HG02763 (cell line): ENCODE measurements around the gene CHEK2.
"Not testable (repeated sequence)": the region's sequence is repeated elsewhere in the genome, so short reads cannot be mapped to it uniquely, and the experiment has no call there.

Experiments
- ATAC-seq: cut with Tn5 transposase; IDR thresholded peaks from one replicate; pipeline ENCODE4 v1.9.1; 2021; ENCODE audit warnings: mild to moderate bottlenecking, moderate library complexity; ENCODE audit not compliant: unreplicated experiment

Gene CHEK2

GRCh38 chr22:28741785-28742561, at the start of gene CHEK2, which contains the start of gene HSCB:
CHEK2 (minus strand) TSS chr22:28741820; CDS start chr22:28734721, 7,099 bp downstream.
HSCB (plus strand) TSS chr22:28742039; CDS start chr22:28742096, 57 bp downstream.
- peak; percentile 92 for ATAC-seq

- ATAC-seq = no peak
Observed at GRCh38 chr22:28791124-28791523, 49.5 kb upstream of the CHEK2 start.

DNA sequence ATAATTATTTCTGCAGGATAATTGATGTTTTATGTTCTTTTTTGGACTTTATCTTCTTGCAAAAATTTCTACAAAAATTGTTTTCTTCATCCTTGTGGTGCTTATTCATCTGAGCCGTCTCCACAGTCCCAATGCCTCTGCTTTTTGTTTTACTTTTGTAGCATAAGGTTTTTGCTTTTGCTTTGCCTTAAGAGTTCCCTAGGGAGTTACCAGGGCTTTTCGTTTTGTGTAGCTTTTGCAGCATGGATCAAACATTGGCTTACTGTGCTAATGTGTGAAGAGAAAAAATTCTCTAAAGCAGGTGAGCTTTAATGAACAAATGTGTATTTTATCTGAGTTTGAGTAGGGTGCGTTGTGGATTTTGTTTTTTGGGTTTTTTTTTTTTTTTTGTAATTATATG, 47.0 kb upstream of the CHEK2 start:
- ATAC-seq = no peak

DNA sequence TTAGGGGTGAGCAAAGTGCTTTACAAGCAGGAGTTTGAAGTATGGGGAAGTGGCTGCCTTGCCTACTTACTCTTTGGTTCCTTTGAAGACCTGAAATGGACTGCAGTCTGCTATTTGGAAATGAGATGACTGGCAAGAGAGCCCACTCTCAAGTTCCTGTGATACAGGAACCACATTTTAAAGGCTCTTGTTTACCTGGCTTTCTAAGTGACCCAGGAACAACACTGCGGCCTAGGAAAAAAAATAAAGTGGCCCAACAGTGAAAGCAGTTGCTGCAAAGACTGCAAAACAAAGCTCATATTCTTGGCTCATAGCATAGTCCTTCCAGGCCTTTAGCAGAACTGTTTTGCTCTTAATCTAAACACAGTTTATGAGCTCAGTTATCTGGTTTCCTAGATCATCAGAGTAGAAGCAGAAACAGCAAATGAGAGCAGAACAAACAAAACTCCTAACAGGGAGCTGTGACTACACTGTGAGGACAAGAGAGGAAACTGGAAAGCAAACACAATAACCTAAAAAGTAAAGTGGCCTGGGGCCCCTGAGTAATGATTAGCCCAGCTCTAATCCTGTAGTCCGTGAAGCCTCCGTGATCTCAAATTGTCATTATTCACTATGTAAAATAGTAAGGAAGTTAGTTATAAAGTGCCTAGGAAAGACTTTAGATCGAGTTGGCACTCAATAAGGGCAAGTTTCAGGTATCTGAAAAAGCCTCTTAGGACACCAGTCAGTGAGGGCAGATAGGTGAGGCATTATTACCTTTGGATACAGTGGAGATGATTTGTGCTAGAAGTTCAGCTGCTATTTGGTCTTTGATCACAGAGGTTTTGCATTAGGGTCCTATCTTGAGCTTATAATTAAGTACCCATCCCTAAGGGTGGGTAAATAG, 42.4 kb upstream of the CHEK2 start:
- no peak for ATAC-seq

DNA sequence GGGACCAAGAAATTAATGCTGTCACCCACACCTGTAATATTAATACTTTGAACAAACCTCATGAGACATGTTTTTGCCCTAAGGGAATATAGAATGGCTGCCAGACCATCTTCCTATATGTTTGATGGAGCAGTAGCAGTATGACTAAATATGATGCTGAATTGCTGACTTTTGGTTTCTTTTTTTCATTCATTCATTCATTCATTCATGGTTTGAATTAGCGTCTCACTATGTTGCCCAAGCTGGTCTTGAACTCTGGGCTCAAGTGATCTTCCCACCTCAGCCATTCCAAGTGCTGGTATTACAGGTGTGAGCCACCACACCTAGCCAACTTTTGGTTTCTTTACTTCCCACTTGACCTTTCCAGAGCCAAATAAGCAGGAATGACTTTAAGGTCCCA, 38.7 kb upstream of the CHEK2 start:
- ATAC-seq = no peak

DNA sequence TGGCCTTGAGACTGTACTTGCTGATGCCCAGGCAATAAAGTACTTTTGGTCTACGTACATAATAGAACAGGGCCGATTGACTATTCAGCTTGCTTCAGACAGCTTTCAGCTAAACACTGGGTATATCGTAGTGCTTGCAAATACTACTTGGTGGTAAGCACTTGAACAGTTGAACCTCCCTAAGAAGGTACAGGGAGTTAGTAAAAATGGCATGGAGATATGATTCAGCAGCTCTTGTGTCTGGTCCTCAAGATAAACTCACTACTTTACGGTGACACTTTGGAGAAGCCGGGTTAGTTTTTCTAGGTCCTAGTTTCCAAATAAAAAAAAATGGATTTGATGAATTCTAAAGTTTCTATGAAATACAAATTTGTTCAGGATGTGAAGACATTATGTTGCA, 38.2 kb upstream of the CHEK2 start:
- no peak for ATAC-seq

GRCh38 chr22:28774378-28774777, 32.8 kb upstream of the CHEK2 start:
- ATAC-seq = no peak

- peak; percentile 21 for ATAC-seq
Observed at GRCh38 chr22:28773461-28773867, 31.8 kb upstream of the CHEK2 start.

GRCh38 chr22:28772633-28773460, 31.2 kb upstream of the CHEK2 start, which contains the start of gene CCDC117:
CCDC117 (plus strand) TSS chr22:28772695; CDS start chr22:28772850, 155 bp downstream.
- ATAC-seq = peak; percentile 85

GRCh38 chr22:28771195-28771791, 29.7 kb upstream of the CHEK2 start:
- ATAC-seq = no peak

DNA sequence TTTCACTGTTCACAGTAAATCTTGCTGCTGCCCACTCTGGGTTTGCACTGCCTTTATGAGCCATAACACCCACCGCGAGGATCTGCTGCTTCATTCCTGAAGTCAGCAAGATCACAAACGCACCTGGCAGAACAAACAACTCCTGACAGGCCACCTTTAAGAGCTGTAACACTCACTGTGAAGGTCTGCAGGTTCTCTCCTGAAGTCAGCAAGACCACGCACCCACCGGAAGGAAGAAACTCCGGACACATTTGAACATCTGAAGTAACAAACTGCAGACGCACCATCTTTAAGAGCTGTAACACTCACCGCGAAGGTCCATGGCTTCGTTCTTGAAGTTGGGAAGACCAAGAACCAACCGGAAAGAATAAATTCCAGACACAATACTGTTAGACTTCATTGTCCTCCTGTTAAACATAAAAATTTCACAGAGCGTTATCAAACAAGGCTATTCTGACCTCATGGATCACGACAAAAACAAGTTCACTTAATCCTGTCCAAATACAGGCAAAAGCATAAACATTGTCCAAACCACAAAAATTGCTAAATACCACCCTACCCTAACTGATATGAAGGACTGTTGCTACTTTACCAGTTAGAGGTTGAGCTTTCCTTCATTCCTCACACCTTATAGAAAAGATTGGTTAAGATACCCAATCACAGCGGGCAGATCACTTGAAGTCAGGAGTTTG, 27.9 kb upstream of the CHEK2 start:
- ATAC-seq = no peak

- ATAC-seq = no peak
Observed at GRCh38 chr22:28768701-28769393, 27.2 kb upstream of the CHEK2 start.

DNA sequence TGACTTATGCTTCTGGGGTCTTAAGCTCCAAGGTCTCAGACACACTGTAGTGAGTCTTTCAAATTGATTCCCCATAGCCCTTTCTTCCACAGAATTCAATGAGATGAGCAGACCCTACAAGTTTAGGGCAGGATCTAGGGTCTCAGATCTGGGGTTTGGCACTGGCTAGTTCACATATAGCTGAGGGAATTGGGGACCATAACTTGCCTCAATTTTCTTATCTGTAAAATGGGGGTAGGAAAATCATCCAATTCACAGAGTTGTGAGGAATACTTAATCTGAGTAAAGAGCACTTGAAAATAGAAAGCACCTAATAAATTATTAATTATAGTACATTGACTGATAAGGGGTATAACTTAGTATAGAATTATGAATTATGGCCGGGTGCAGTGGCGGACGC, 25.0 kb upstream of the CHEK2 start:
- no peak for ATAC-seq

- ATAC-seq = not testable (repeated sequence)
Observed at GRCh38 chr22:28762000-28762399, 20.4 kb upstream of the CHEK2 start.

DNA sequence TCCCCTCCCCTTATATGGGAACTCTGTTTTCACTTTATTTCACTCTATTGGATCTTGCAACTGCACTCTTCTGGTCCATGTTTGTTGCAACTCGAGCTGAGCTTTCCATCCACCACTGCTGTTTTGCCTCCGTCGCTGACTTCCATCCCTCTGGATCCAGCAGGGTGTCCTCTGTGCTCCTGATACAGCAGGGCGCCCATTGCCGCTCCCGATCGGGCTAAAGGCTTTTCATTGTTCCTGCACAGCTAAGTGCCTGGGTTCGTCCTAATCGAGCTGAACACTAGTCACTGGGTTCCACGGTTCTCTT, 19.8 kb upstream of the CHEK2 start:
- ATAC-seq = no peak

GRCh38 chr22:28759861-28760560, 18.4 kb upstream of the CHEK2 start:
- ATAC-seq = no peak

DNA sequence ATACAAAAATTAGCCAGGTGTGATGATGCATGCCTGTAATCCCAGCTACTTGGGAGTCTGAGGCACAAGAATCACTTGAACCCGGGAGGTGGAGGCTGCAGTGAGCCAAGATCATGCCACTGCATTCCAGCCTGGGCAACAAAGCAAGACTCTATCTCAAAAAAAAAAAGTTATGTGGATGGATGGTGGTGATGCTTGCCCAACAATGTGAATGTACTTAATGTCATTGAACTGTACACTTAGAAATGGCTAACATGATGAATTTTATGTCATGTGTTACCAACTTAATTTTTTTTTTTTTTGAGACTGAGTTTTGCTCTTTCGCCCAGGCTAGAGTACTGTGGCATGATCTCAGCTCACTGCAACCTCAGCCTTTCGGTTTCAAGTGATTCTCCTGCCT, 12.9 kb upstream of the CHEK2 start:
- not testable (repeated sequence) for ATAC-seq

DNA sequence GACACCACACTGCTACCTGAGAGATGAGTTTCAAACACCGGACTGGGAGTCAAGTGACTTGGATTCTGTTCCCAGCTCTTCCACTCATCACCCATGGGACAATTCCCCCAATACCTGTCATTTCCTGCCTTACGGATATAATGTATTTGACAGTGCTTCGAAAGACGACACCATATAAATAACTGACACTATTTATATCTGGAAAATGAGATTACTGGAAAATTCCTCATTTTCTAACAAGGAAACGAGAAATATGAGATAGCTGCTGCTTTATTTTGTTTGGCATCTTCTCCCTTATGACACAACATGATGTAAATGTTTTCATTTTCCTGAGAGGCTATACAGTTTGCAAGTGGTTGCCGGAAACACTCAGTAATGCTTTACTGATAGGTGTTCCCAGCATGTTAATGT, 8.9 kb upstream of the CHEK2 start:
- no peak for ATAC-seq

DNA sequence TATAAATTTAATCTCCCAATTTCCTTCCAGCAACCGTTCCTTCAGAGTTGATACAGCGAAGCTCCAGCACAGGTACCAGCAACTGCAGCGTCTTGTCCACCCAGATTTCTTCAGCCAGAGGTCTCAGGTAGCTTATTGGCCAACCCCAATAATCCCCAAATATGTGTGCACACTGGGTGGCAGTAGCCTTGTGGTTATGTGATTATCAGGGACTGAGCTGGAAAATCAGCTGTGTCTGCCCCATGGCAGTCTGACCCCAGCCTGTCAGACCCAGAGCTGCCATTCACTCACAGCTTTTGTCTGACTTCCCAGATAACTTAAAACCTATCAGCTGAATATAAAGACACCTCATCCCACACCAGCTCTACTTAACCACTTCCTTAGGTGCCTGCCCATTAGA, 2.2 kb upstream of the CHEK2 start:
- ATAC-seq = no peak
